Astrocyte (in vitro differentiated cells and primary cell): ENCODE results near the gene TMEM129. TPM values are rescaled to one million over a fixed set of nuclear protein-coding genes. Genes with fewer than 3 reads are reported as not detected.

ENCODE experiments used
- DNase-seq: peaks from one replicate; pipeline ENCODE4 v3.0.0-alpha.2; 2010; ENCODE audit warnings: low read depth
- FAIRE-seq: peaks from 2 replicates; lab custom pipeline; 2011; peaks lifted over from hg19 to GRCh38; lab: Jason Lieb, UNC
- H2AFZ ChIP-seq: 2 replicates; pipeline ENCODE4 v1.6.0; 2012; ENCODE audit warnings: low read depth, low read length, inconsistent platforms
- H3K27ac ChIP-seq: 2 replicates; pipeline ENCODE4 v1.5.1; 2011; ENCODE audit warnings: low read depth, low read length, inconsistent platforms
- H3K27me3 ChIP-seq: 2 replicates; pipeline ENCODE4 v1.6.0; 2011; ENCODE audit warnings: low read length, inconsistent platforms; ENCODE audit not compliant: insufficient read depth
- H3K36me3 ChIP-seq: 2 replicates; pipeline ENCODE4 v1.5.1; 2011; ENCODE audit warnings: low read length, inconsistent platforms; ENCODE audit not compliant: insufficient read depth
- H3K4me1 ChIP-seq: 2 replicates; pipeline ENCODE4 v1.5.1; 2011; ENCODE audit warnings: low read length, inconsistent platforms; ENCODE audit not compliant: insufficient read depth
- H3K4me2 ChIP-seq: 2 replicates; pipeline ENCODE4 v1.6.0; 2012; ENCODE audit warnings: low read length, inconsistent platforms
- H3K4me3 ChIP-seq: 2 replicates; pipeline ENCODE4 v1.5.1; 2011; ENCODE audit warnings: low read depth, mild to moderate bottlenecking, low read length, inconsistent platforms; ENCODE audit not compliant: insufficient read depth
- H3K79me2 ChIP-seq: 2 replicates; pipeline ENCODE4 v1.6.0; 2012; ENCODE audit warnings: mild to moderate bottlenecking, low read length, inconsistent platforms; ENCODE audit not compliant: insufficient read depth
- H3K9ac ChIP-seq: 2 replicates; pipeline ENCODE4 v1.6.0; 2012; ENCODE audit warnings: mild to moderate bottlenecking, low read length, inconsistent platforms
- H3K9me3 ChIP-seq: 2 replicates; pipeline ENCODE4 v1.5.1; 2012; ENCODE audit warnings: low read depth, mild to moderate bottlenecking, low read length, inconsistent platforms; ENCODE audit not compliant: insufficient read depth
- H4K20me1 ChIP-seq: 2 replicates; pipeline ENCODE4 v1.6.0; 2012; ENCODE audit warnings: low read length, inconsistent platforms; ENCODE audit not compliant: insufficient read depth
- H3K27ac Mint-ChIP-seq: one replicate; pipeline ENCODE4 v1.8.0; 2021; ENCODE audit warnings: mild to moderate bottlenecking, mixed read lengths; ENCODE audit not compliant: unreplicated experiment
- H3K27me3 Mint-ChIP-seq: one replicate; pipeline ENCODE4 v1.8.0; 2021; ENCODE audit warnings: low read depth, mixed read lengths; ENCODE audit not compliant: unreplicated experiment
- H3K36me3 Mint-ChIP-seq: one replicate; pipeline ENCODE4 v1.8.0; 2021; ENCODE audit warnings: low read depth, mixed read lengths; ENCODE audit not compliant: unreplicated experiment
- H3K4me1 Mint-ChIP-seq: one replicate; pipeline ENCODE4 v1.8.0; 2021; ENCODE audit warnings: low read depth, mixed read lengths; ENCODE audit not compliant: unreplicated experiment
- H3K4me3 Mint-ChIP-seq: one replicate; pipeline ENCODE4 v1.8.0; 2021; ENCODE audit warnings: mild to moderate bottlenecking, moderate library complexity, mixed read lengths; ENCODE audit not compliant: unreplicated experiment
- H3K9me3 Mint-ChIP-seq: one replicate; pipeline ENCODE4 v1.8.0; 2021; ENCODE audit warnings: mild to moderate bottlenecking, mixed read lengths; ENCODE audit not compliant: unreplicated experiment
- CTCF ChIP-seq: IDR thresholded peaks from 2 replicates; pipeline ENCODE4 v1.5.1; 2011; ENCODE audit warnings: low read depth, mild to moderate bottlenecking, inconsistent platforms, low read length, moderate library complexity; ENCODE audit not compliant: insufficient read depth
- EZH2 ChIP-seq: IDR thresholded peaks from 2 replicates; pipeline ENCODE4 v1.6.1; 2012; ENCODE audit warnings: mild to moderate bottlenecking, low read length, inconsistent platforms; ENCODE audit not compliant: insufficient read depth
- total RNA-seq: library from RNA; stranded (reverse); gene quantifications from 2 replicates; pipeline ENCODE4 v1.2.1, GENCODE V29; 2021

Gene TMEM129
- total RNA-seq, 1 donor from 2014 or later, result 26.8 TPM

GRCh38 chr4:1723131-1723801, 2.1 kb upstream of the TMEM129 start:
- H2AFZ ChIP-seq, result no peak overlapping the region
- H3K4me2 ChIP-seq, result peak overlapping the region; percentile 92
- no peaks in the 10 kb centered on the region for H3K9me3 Mint-ChIP-seq
- no peaks in the 10 kb centered on the region for H3K9me3 ChIP-seq
- no peak for FAIRE-seq
- DNase-seq, result no peak
- peak overlapping the region; percentile 71 for H3K4me3 ChIP-seq
- TF ChIP-seq CTCF, result no peak
- no peak for TF ChIP-seq EZH2
- H3K79me2 ChIP-seq, result peaks cover 76% of the 10 kb centered on the region
- peak overlapping the region; percentile 81 for H3K9ac ChIP-seq
- H3K4me3 Mint-ChIP-seq, result peak overlapping the region; percentile 89
- H3K27me3 ChIP-seq, result no peaks in the 10 kb centered on the region
- H3K27me3 Mint-ChIP-seq, result no peaks in the 10 kb centered on the region
- H3K27ac Mint-ChIP-seq, result peak overlapping the region; percentile 18
- H3K4me1 Mint-ChIP-seq, result peaks cover 32% of the 10 kb centered on the region
- peaks cover 4% of the 10 kb centered on the region for H3K36me3 ChIP-seq
- peaks cover 44% of the 10 kb centered on the region for H3K4me1 ChIP-seq
- no peak overlapping the region for H3K27ac ChIP-seq
- H3K36me3 Mint-ChIP-seq, result peaks cover 4% of the 10 kb centered on the region
- peaks cover 34% of the 10 kb centered on the region for H4K20me1 ChIP-seq

- peaks cover 37% of the 10 kb centered on the region for H3K4me1 ChIP-seq
- Mint-ChIP-seq H3K9me3 (no peaks in the 10 kb centered on the region), H3K27me3 (no peaks in the 10 kb centered on the region), H3K4me3 (peak overlapping the region; percentile 89), H3K27ac (peak overlapping the region; percentile 83), H3K4me1 (peaks cover 30% of the 10 kb centered on the region), H3K36me3 (peaks cover 2% of the 10 kb centered on the region)
- H2AFZ ChIP-seq, result no peak overlapping the region
- H3K4me3 ChIP-seq, result peak overlapping the region; percentile 71
- H3K9me3 ChIP-seq, result no peaks in the 10 kb centered on the region
- H3K27me3 ChIP-seq, result no peaks in the 10 kb centered on the region
- H4K20me1 ChIP-seq, result peaks cover 38% of the 10 kb centered on the region
- peak overlapping the region; percentile 81 for H3K9ac ChIP-seq
- DNase-seq (no peak), FAIRE-seq (no peak)
- no peak overlapping the region for H3K27ac ChIP-seq
- peak overlapping the region; percentile 92 for H3K4me2 ChIP-seq
- peaks cover 76% of the 10 kb centered on the region for H3K79me2 ChIP-seq
- TF ChIP-seq EZH2 (no peak), CTCF (no peak)
- peaks cover 4% of the 10 kb centered on the region for H3K36me3 ChIP-seq
These were observed 1.5 kb upstream of the TMEM129 start for GRCh38 chr4:1722551-1723118.
